Right lobe of liver (tissue), 6 donors: ENCODE data around the gene PSME2. TPM values are rescaled to one million over a fixed set of nuclear protein-coding genes. Genes with fewer than 3 reads are reported as not detected.

ENCODE experiments used
- ATAC-seq, 4 donors: fragments of 200-7000 bp; cut with Tn5 transposase; one replicate each; pipeline ENCODE4 v1.9.1; 2020; ENCODE audit warnings: mild to moderate bottlenecking in 4 of 4, moderate library complexity in 4 of 4
- DNase-seq, 3 donors: peaks; one replicate each; pipeline ENCODE4 v3.0.0-alpha.2; 2020
- H3K27ac ChIP-seq, 3 donors: fragments of 200-600 bp; one replicate each; pipeline ENCODE4 v1.8.0; 2022
- H3K27me3 ChIP-seq, 2 donors: fragments of 200-600 bp; one replicate each; pipeline ENCODE4 v1.8.0; 2022
- H3K36me3 ChIP-seq, 4 donors: fragments of 200-600 bp; sonication (generic) in 1 of 4; one replicate each; pipeline versions ENCODE4 v1.5.1 to v1.8.0; 2017 to 2022; ENCODE audit warnings: control low read depth in 1 of 4
- H3K4me1 ChIP-seq, 4 donors: fragments of 200-600 bp; sonication (generic) in 1 of 4; one replicate each; pipeline versions ENCODE4 v1.5.1 to v1.8.0; 2017 to 2022; ENCODE audit warnings: control low read depth in 1 of 4
- H3K4me3 ChIP-seq, 3 donors: fragments of 200-600 bp; one replicate each; pipeline ENCODE4 v1.8.0; 2022
- H3K9me3 ChIP-seq, 4 donors: fragments of 200-600 bp; sonication (generic) in 1 of 4; one replicate each; pipeline versions ENCODE4 v1.5.1 to v1.8.0; 2017 to 2022; ENCODE audit warnings: control low read depth in 1 of 4
- CTCF ChIP-seq, 4 donors: fragments of 200-600 bp in 3 of 4; fragments of 450-650 bp in 1 of 4; IDR thresholded peaks; one replicate each; pipeline versions ENCODE4 v1.5.1 to v1.8.0; 2016 to 2022; ENCODE audit warnings: antibody characterized with exemption in 4 of 4, mild to moderate bottlenecking in 2 of 4
- POLR2A ChIP-seq: fragments of 450-650 bp; IDR thresholded peaks from one replicate; pipeline ENCODE4 v1.6.1; 2017; ENCODE audit warnings: antibody characterized with exemption, mild to moderate bottlenecking
- WGBS: methylation state at CpG from one replicate; pipeline ENCODE4 v1.1.6; 2018; ENCODE audit warnings: low coverage, low lambda C conversion rate; ENCODE audit not compliant: insufficient coverage; ENCODE audit errors: missing lambda C conversion rate; 5-methylcytosine and 5-hydroxymethylcytosine counted together
- intact Hi-C, 2 donors: fragments of 100-400 bp; cut with DNase I; formaldehyde crosslinking; loops; one replicate each; pipeline versions ENCODE4 v1.11.2 to v1.14.1; 2022
- total RNA-seq, 6 experiments: library from RNA; depleted of rRNA in 2 of 6; stranded (reverse); fragments of >200 nt in 2 of 6; fragmentation: NEBNext Ultra II Directional in 3 of 6; extraction: Animal tissue kit (Norgen Biotek cat#: 25700) in 3 of 6; gene quantifications; one replicate each; pipeline versions ENCODE4 v1.1.0 to v1.2.4, GENCODE V29; 2016 to 2023
- donor health status: DM: no; HTN: yes; CAD: no.
- donor health status: DM: no; HTN: no; CAD: no.
- donor health status: DM: no; HTN: no; CAD: no.
- donor health status: DM: no; HTN: yes; CAD: no.
- donor health status: DM: no; HTN: yes; CAD: no.

The PSME2 gene
- total RNA-seq, 6 experiments from 2014 or later: 66.1 to 142 (median 110) TPM

DNA sequence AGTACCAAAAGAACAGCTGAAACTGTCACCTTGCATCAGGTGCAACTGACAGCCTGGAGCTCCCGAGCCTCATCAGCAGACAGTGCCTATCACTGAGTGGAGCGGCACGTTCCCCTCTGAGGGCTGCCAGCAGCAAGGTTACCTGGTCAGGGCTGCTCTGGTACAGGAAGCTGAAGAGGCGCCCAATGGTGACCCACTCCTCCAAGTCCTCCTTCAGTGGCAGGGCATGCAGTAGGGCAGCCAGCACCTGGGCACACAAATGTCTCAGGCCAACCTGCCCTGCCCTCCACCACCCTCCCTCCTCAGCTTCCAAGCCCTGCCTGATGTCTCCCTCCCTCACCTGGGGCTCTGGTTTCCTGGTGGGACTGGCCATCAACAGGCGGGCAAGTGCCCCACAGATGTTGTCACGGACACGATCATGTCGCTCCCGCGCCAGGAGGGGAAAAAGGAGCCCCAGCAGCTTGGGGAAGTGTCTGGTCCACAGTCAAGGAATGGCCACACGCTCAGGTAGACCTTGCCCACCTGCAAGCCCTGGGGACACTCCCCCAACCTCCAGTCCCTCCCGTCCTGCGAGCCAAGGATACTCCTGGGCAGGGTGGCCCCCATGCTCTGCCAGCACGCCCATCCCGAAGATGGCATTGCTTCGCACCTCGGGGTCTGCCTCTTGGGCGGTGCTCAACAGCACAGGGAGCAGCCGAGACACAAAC is 35.1 kb upstream of the PSME2 start:
- WGBS: 100% methylated on average over 1 of the region's 19 CpGs
- intact Hi-C loops: no loop called here
- Histone ChIP-seq H3K9me3 (no peaks in the 10 kb centered on the region), H3K27me3 (no peaks in the 10 kb centered on the region), H3K27ac (no peak overlapping the region), H3K4me3 (no peak overlapping the region), H3K4me1 (peaks cover 0 to 23% (median 11%) of the 10 kb centered on the region in 4 donors), H3K36me3 (peaks cover 0 to 47% (median 18%) of the 10 kb centered on the region in 4 donors)
- no peak for TF ChIP-seq CTCF (IDR thresholded peaks at IDR 0.05)
- DNase-seq: peak in 1 of 3 donors; percentile 52
- ATAC-seq: no peak

DNA sequence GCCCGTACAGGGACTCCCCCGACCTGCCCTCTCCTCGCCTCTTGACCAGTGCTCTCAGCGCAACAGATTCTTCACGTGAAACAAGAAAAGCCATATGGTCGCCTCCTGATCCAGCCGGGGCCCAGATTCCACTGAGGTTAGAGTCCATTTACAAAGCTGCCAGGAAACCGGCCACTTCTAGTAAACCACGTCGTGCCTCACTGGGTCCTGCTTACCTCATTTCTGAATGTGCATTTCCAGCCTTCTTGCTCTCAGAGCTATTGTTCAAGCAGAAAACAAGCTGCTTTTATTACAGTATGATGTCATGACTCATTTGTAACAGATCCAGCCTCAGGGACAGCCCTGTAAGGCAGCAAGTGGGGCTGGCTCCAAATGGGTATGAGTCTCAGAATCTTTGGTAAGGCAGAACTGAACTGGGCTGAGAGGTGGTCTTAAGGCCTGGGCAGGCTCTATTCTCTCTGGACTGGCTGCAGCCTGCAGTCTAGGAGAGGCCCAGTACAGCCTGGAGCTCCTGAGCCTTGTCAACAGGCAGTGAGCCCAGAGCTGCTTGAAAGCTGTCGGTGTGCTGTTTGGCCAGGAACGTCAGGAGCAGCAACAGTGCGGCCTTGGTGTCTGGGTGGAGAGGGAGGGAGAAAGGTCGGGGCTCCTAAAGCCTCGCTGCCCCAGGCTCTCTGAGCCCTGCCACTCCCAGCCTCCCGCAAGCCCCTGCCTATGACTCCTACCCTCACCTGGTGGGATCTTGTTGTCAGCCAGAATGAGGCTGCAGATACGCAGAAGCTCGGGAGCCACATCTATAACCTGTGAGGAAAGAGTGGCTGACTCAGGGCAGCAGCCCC is 33.8 kb upstream of the PSME2 start:
- no peaks in the 10 kb centered on the region for H3K9me3 ChIP-seq
- H3K27me3 ChIP-seq: no peaks in the 10 kb centered on the region
- 18% methylated on average over 4 of the region's 18 CpGs for WGBS
- peaks cover 0 to 34% (median 15%) of the 10 kb centered on the region in 4 donors for H3K36me3 ChIP-seq
- H3K27ac ChIP-seq: peak overlapping the region; percentile 54 to 86 (median 80)
- H3K4me1 ChIP-seq: peaks cover 0 to 23% (median 11%) of the 10 kb centered on the region in 4 donors
- no peak overlapping the region for H3K4me3 ChIP-seq
- intact Hi-C loops: no loop called here
- ATAC-seq: peak; percentile 75 to 87 (median 78)
- peak; percentile 49 to 83 (median 79) for DNase-seq
- TF ChIP-seq CTCF (IDR thresholded peaks at IDR 0.05) (no peak), POLR2A (peak; percentile 16)

GRCh38 chr14:24179294-24179960 is 33.0 kb upstream of the PSME2 start:
- intact Hi-C loops: no loop called here
- Histone ChIP-seq H3K27me3 (no peaks in the 10 kb centered on the region), H3K4me3 (no peak overlapping the region), H3K9me3 (no peaks in the 10 kb centered on the region), H3K4me1 (peaks cover 0 to 23% (median 11%) of the 10 kb centered on the region in 4 donors), H3K27ac (peak overlapping the region in 2 of 3 donors; percentile 80 to 86), H3K36me3 (peaks cover 0 to 30% (median 11%) of the 10 kb centered on the region in 4 donors)
- 93% methylated on average over 3 of the region's 14 CpGs for WGBS
- TF ChIP-seq POLR2A (no peak), CTCF (IDR thresholded peaks at IDR 0.05) (no peak)
- peak in 2 of 4 donors; percentile 2 to 4 for ATAC-seq
- DNase-seq: no peak

GRCh38 chr14:24178399-24179178 is 32.2 kb upstream of the PSME2 start:
- TF ChIP-seq POLR2A (no peak), CTCF (IDR thresholded peaks at IDR 0.05) (no peak)
- Histone ChIP-seq H3K4me1 (peaks cover 0 to 23% (median 11%) of the 10 kb centered on the region in 4 donors), H3K36me3 (peaks cover 0 to 23% (median 9%) of the 10 kb centered on the region in 4 donors), H3K27me3 (no peaks in the 10 kb centered on the region), H3K27ac (peak overlapping the region in 2 of 3 donors; percentile 80 to 86), H3K4me3 (no peak overlapping the region), H3K9me3 (no peaks in the 10 kb centered on the region)
- intact Hi-C loops: no loop called here
- ATAC-seq: peak in 2 of 4 donors; percentile 26 to 49
- DNase-seq: peak in 1 of 3 donors; percentile 68
- 84% methylated on average over 4 of the region's 12 CpGs for WGBS
